Thyroid gland (tissue), 4 donors: ENCODE results near the gene NME7. TPM values are rescaled to one million over a fixed set of nuclear protein-coding genes. Genes with fewer than 3 reads are reported as not detected.

ENCODE experiments used
- DNase-seq, 2 donors: peaks; one replicate each; pipeline ENCODE4 v3.0.0-alpha.2; 2019
- H3K27ac ChIP-seq, 3 donors: fragments of 200-600 bp; sonication (generic); 1 replicate in 2 of 3; 2 replicates in 1 of 3; pipeline ENCODE4 v1.5.1; 2016 to 2019; ENCODE audit warnings: mild to moderate bottlenecking in 1 of 3, moderate library complexity in 1 of 3
- H3K27me3 ChIP-seq: fragments of 200-600 bp; sonication (generic); one replicate; pipeline ENCODE4 v1.5.1; 2019
- H3K36me3 ChIP-seq, 2 donors: fragments of 200-600 bp; sonication (generic); one replicate each; pipeline ENCODE4 v1.5.1; 2016 to 2019
- H3K4me1 ChIP-seq, 2 donors: fragments of 200-600 bp; sonication (generic); one replicate each; pipeline ENCODE4 v1.5.1; 2017 to 2019
- H3K4me3 ChIP-seq, 3 donors: fragments of 200-600 bp; sonication (generic); replicated peaks in 1 of 3; 1 replicate in 2 of 3; 2 replicates in 1 of 3; pipeline ENCODE4 v1.5.1; 2016; ENCODE audit warnings: mild to moderate bottlenecking in 1 of 3
- H3K9me3 ChIP-seq: fragments of 200-600 bp; sonication (generic); one replicate; pipeline ENCODE4 v1.5.1; 2017
- POLR2A ChIP-seq, 2 donors: fragments of 450-650 bp; IDR thresholded peaks; one replicate each; pipeline ENCODE4 v1.6.1; 2017; ENCODE audit warnings: antibody characterized with exemption in 2 of 2, mild to moderate bottlenecking in 2 of 2, moderate library complexity in 1 of 2
- WGBS, 2 donors: methylation state at CpG; one replicate each; pipeline ENCODE4 v1.1.5; 2017; 5-methylcytosine and 5-hydroxymethylcytosine counted together
- intact Hi-C: fragments of 100-400 bp; cut with DNase I; formaldehyde crosslinking; loops from one replicate; pipeline ENCODE4 v1.15.1; 2023
- total RNA-seq, 4 donors: library from RNA; depleted of rRNA; stranded (reverse); fragments of >200 nt; gene quantifications; one replicate each; pipeline ENCODE4 v1.2.3, GENCODE V29; 2016
- TF ChIP-seq, protein P1 (sequence below), 6 experiments: fragments of 200-600 bp in 3 of 6; fragments of 450-650 bp in 3 of 6; sonication (generic) in 3 of 6; IDR thresholded peaks; one replicate each; pipeline ENCODE4 v1.5.1; 2016 to 2019; ENCODE audit warnings: antibody characterized with exemption in 6 of 6, mild to moderate bottlenecking in 2 of 6, inconsistent platforms in 1 of 6, moderate library complexity in 1 of 6

The NME7 gene
- total RNA-seq, 4 donors from 2014 or later: 26.3 to 44.9 (median 36.4) TPM

DNA sequence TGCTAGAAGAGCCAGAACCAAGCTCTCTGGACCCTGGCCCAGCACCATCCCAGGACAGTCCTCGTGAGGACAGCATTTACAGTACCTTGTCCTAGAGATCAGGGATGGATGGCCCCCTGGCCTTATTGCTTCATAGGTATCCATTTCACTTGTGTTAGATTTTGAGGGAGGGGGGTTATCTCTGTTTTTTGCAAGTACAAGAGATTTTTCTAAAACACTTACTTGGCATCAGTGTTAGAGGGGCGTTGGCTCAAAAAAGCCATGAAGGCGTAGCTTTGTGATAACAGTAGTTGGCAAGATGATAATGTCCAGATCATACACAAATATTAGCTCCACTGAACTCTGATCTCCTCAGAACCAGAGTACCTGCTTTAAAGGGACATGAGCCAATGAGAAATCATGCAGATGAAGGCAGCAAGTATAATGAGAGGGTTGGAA, 266.9 kb downstream of the NME7 start:
- WGBS, 2 donors: 88 to 90% methylated on average over 3 of the region's 3 CpGs
- Histone ChIP-seq H3K4me1 (peaks cover 31 to 36% of the 10 kb centered on the region in 2 donors), H3K36me3 (no peaks in the 10 kb centered on the region), H3K9me3 (no peaks in the 10 kb centered on the region), H3K27me3 (no peaks in the 10 kb centered on the region), H3K4me3 (no peak overlapping the region), H3K27ac (no peak overlapping the region)
- no peak for TF ChIP-seq POLR2A (IDR thresholded peaks at IDR 0.05)
- TF ChIP-seq, protein P1, sequence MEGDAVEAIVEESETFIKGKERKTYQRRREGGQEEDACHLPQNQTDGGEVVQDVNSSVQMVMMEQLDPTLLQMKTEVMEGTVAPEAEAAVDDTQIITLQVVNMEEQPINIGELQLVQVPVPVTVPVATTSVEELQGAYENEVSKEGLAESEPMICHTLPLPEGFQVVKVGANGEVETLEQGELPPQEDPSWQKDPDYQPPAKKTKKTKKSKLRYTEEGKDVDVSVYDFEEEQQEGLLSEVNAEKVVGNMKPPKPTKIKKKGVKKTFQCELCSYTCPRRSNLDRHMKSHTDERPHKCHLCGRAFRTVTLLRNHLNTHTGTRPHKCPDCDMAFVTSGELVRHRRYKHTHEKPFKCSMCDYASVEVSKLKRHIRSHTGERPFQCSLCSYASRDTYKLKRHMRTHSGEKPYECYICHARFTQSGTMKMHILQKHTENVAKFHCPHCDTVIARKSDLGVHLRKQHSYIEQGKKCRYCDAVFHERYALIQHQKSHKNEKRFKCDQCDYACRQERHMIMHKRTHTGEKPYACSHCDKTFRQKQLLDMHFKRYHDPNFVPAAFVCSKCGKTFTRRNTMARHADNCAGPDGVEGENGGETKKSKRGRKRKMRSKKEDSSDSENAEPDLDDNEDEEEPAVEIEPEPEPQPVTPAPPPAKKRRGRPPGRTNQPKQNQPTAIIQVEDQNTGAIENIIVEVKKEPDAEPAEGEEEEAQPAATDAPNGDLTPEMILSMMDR (IDR thresholded peaks at IDR 0.05): no peak
- DNase-seq: no peak
- intact Hi-C loops: loop anchor here (10.0 kb wide), 1 partner anchor 244 kb away; no protein-coding TSS in a partner anchor

DNA sequence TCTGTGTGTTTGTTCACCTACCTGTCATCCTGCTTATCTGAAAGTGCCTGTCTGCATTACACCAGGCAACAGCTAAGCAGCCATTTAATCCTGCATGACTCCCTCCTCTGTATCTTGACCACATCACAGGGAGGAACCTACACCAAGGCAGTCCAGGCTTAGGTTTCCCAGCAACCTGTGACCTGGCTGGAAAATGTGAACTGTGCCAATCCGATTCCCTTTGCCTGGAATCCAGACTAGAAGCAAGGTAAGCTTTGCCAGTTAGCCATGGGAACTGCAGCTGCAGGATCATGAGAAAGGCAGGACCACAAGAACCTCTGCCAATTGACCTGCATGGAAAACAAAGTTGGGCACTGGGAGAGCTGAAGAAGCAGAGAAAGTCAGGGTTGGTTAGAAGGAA, 267.4 kb downstream of the NME7 start:
- WGBS, 2 donors: 93 to 94% methylated on average over 1 of the region's 1 CpG
- DNase-seq: no peak
- no peak overlapping the region for H3K4me3 ChIP-seq
- no peaks in the 10 kb centered on the region for H3K9me3 ChIP-seq
- H3K4me1 ChIP-seq: peaks cover 29 to 33% of the 10 kb centered on the region in 2 donors
- H3K27ac ChIP-seq: no peak overlapping the region
- H3K27me3 ChIP-seq: no peaks in the 10 kb centered on the region
- intact Hi-C loops: loop anchor here (10.0 kb wide), 1 partner anchor 245 kb away; no protein-coding TSS in a partner anchor
- H3K36me3 ChIP-seq: no peaks in the 10 kb centered on the region
- no peak for TF ChIP-seq POLR2A (IDR thresholded peaks at IDR 0.05)

DNA sequence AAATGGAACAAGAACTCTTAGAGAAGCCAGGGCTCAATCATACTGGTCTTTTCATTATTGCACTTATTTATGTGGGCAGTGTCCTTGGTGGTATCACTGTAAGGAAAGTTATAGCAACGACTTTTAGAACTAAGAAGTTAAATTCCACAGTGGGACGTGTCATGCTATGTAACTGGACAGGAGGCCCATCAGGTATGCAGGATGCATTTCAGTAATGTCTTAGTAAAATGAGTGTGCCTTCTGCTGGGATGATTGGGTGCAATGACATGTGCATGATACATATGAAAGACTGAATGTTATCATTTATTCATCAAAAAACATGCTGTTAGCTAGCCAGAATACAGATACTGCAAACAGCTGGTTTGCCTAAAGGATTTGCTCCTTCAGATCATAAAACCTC, 268.0 kb downstream of the NME7 start:
- Histone ChIP-seq H3K36me3 (no peaks in the 10 kb centered on the region), H3K9me3 (no peaks in the 10 kb centered on the region), H3K4me1 (peaks cover 23 to 27% of the 10 kb centered on the region in 2 donors), H3K27ac (no peak overlapping the region), H3K27me3 (no peaks in the 10 kb centered on the region), H3K4me3 (no peak overlapping the region)
- DNase-seq: no peak
- TF ChIP-seq, protein P1 (IDR thresholded peaks at IDR 0.05): no peak
- TF ChIP-seq POLR2A (IDR thresholded peaks at IDR 0.05): no peak
- 85 to 86% methylated on average over 2 of the region's 2 CpGs for WGBS, 2 donors
- intact Hi-C loops: no loop called here

DNA sequence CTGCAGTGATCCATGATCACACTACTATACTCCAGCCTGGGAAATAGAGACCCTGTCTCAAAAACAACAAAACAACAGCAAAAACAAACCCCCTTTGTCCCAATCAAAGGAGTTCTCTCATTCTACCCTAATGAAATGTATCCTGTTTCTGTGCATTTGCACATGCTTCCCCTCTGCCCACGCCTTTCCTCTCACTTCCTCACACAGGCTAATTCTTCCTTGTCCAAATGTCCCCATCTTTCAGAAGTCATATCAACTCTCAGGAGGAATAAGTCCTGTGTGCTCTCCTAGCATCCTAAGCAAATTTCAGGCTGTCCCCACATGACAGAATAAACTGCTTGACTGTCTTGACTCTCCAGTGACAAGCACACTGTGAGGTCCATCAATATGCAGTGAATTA, 269.2 kb downstream of the NME7 start:
- no peak for DNase-seq
- H3K36me3 ChIP-seq: no peaks in the 10 kb centered on the region
- intact Hi-C loops: no loop called here
- H3K4me3 ChIP-seq: no peak overlapping the region
- 91 to 93% methylated on average over 1 of the region's 1 CpG for WGBS, 2 donors
- H3K9me3 ChIP-seq: no peaks in the 10 kb centered on the region
- H3K27me3 ChIP-seq: no peaks in the 10 kb centered on the region
- no peak for TF ChIP-seq POLR2A (IDR thresholded peaks at IDR 0.05)
- TF ChIP-seq, protein P1 (IDR thresholded peaks at IDR 0.05): no peak
- no peak overlapping the region for H3K27ac ChIP-seq
- peaks cover 13 to 16% of the 10 kb centered on the region in 2 donors for H3K4me1 ChIP-seq

DNA sequence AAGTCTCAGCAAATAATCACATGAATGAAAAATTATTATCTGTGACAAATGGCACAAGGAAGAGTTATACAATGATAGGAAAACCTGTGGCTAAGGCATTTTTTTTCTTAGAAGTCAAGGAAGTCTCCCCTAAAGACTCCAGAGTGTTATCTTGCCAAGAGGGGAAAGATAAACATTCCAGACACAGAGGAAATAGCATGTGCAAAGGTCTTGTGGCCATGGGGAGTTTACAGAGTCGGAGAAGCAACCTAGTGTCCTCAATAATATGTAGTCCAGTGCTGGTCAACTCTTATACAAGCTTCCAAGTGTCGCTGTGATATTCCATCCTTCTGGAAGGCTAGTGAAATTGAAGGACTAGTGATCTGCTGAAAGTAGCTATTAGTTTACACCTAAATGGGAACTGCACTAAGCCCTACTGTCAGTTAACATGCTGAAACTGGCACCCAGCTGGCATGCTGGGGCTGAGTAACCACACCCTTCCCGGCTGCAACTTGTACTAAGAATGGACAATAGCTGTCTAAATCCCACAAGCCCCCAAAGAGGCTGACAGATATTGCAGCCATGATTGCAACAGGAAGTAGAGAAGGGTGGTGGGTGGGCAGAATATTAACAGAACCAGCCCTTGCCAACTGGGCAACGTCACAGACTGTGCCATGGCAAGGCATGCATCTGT, 272.6 kb downstream of the NME7 start:
- intact Hi-C loops: no loop called here
- no peak overlapping the region for H3K27ac ChIP-seq
- 86 to 88% methylated on average over 4 of the region's 4 CpGs for WGBS, 2 donors
- H3K4me1 ChIP-seq: no peaks in the 10 kb centered on the region
- no peak for TF ChIP-seq POLR2A (IDR thresholded peaks at IDR 0.05)
- TF ChIP-seq, protein P1 (IDR thresholded peaks at IDR 0.05): no peak
- no peak overlapping the region for H3K4me3 ChIP-seq
- H3K36me3 ChIP-seq: no peaks in the 10 kb centered on the region
- DNase-seq: no peak
- no peaks in the 10 kb centered on the region for H3K27me3 ChIP-seq
- no peaks in the 10 kb centered on the region for H3K9me3 ChIP-seq
